ENCODE measurements around the gene PCNX2. TPM values are rescaled to one million over a fixed set of nuclear protein-coding genes. Genes with fewer than 3 reads are reported as not detected.

The PCNX2 gene
- total and polyA plus RNA-seq, 4 experiments from 2014 or later = 1.8 to 109 (median 55.7) TPM

GRCh38 chr1:232942413-232943294 lies 352.9 kb downstream of the PCNX2 start:
- Mint-ChIP-seq H3K4me3 (no peak overlapping the region), H3K36me3 (no peaks in the 10 kb centered on the region), H3K27me3 (peaks cover 9 to 12% of the 10 kb centered on the region in 2 donors), H3K4me1 (peaks cover 4 to 13% (median 8%) of the 10 kb centered on the region in 4 donors), H3K27ac (no peak overlapping the region), H3K9me3 (peaks cover 0 to 2% (median 0%) of the 10 kb centered on the region in 8 donors)
- H3K4me3 ChIP-seq (ENCODE audit: low read length in 2 of 2) = no peak overlapping the region
- no peaks in the 10 kb centered on the region for H3K9me3 ChIP-seq (ENCODE audit: control insufficient read depth in 1 of 2, low read length in 2 of 2)
- no peaks in the 10 kb centered on the region for H3K36me3 ChIP-seq (ENCODE audit: insufficient read depth, low read length)
- no peak for DNase-seq
- POLR2A ChIA-PET (ENCODE audit: partially characterized antibody) = no interaction called here
- H3K27ac ChIP-seq (ENCODE audit: low read depth, low read length) = no peak overlapping the region
- CTCF ChIA-PET (ENCODE audit: partially characterized antibody) = interaction anchor here (0.7 to 1.2 kb wide), 2 partner anchors 19 to 382 kb away, joined by 3 read pairs; no protein-coding TSS in a partner anchor
- no peaks in the 10 kb centered on the region for H3K27me3 ChIP-seq (ENCODE audit: insufficient read depth, low read length)
- H3K4me1 ChIP-seq (ENCODE audit: insufficient read depth, low read length) = peaks cover 12% of the 10 kb centered on the region
- intact Hi-C loops (cut with micrococcal nuclease) = no loop called here

DNA sequence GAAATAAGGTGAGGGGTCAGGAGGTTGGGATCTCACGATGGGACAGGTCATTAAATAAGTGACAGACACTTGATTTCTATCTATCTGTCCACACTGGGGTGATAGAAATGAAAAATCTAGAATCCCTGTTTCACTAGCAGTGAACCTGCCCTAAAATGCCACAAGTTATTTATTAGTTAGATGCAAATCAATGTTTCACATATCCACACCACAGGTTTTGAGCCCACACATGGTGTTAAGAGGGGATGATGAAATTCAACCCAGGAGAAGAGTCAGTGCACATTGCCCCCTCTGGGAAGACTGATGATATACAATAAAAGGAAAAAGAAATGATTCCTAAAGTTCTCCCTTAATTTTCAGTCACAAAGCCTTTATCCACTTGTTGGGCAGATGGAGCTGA lies 355.3 kb downstream of the PCNX2 start:
- DNase-seq = no peak
- Mint-ChIP-seq H3K27me3 (peaks cover 10 to 17% of the 10 kb centered on the region in 2 donors), H3K36me3 (no peaks in the 10 kb centered on the region), H3K27ac (no peak overlapping the region), H3K4me1 (peaks cover 4 to 13% (median 8%) of the 10 kb centered on the region in 4 donors), H3K9me3 (peaks cover 0 to 3% (median 0%) of the 10 kb centered on the region in 8 donors), H3K4me3 (no peak overlapping the region)
- Histone ChIP-seq H3K27ac (ENCODE audit: low read depth, low read length) (no peak overlapping the region), H3K36me3 (ENCODE audit: insufficient read depth, low read length) (no peaks in the 10 kb centered on the region), H3K4me3 (ENCODE audit: low read length in 2 of 2) (no peak overlapping the region), H3K27me3 (ENCODE audit: insufficient read depth, low read length) (no peaks in the 10 kb centered on the region), H3K4me1 (ENCODE audit: insufficient read depth, low read length) (peaks cover 12% of the 10 kb centered on the region), H3K9me3 (ENCODE audit: control insufficient read depth in 1 of 2, low read length in 2 of 2) (no peaks in the 10 kb centered on the region)
- POLR2A ChIA-PET (ENCODE audit: partially characterized antibody) = no interaction called here
- CTCF ChIA-PET (ENCODE audit: partially characterized antibody) = interaction anchor here (0.6 to 1.7 kb wide), 2 partner anchors 13 to 1086 kb away, joined by 3 to 4 read pairs; no protein-coding TSS in a partner anchor
- intact Hi-C loops (cut with micrococcal nuclease) = no loop called here

DNA sequence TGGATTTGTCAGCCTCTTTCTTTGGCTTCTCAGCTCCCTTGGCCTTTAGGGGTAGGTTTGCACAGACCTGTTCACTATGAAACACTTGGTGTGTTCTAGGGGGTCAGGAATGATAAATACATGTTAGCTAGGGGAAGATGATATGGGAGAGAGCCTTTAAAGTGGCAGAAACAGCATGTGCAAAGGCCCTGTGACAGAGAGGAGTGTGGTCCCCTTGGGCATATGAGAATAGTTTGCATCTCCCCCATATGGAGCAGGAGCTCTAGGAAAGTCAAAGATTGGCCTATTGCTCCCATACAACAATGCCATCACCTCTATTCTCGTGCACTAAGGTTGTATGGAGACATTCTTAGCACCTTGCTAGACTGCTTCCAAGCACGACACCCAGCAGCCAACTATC lies 355.8 kb downstream of the PCNX2 start:
- Mint-ChIP-seq H3K9me3 (peaks cover 0 to 3% (median 0%) of the 10 kb centered on the region in 8 donors), H3K27me3 (peaks cover 10 to 17% of the 10 kb centered on the region in 2 donors), H3K4me1 (peaks cover 4 to 12% (median 8%) of the 10 kb centered on the region in 4 donors), H3K4me3 (no peak overlapping the region), H3K27ac (no peak overlapping the region), H3K36me3 (no peaks in the 10 kb centered on the region)
- ChIA-PET POLR2A (ENCODE audit: partially characterized antibody) (no interaction called here), CTCF (ENCODE audit: partially characterized antibody) (interaction anchor here (1.7 kb wide), 1 partner anchor 13 kb away, joined by 4 read pairs; no protein-coding TSS in a partner anchor)
- no peaks in the 10 kb centered on the region for H3K27me3 ChIP-seq (ENCODE audit: insufficient read depth, low read length)
- no peaks in the 10 kb centered on the region for H3K36me3 ChIP-seq (ENCODE audit: insufficient read depth, low read length)
- intact Hi-C loops (cut with micrococcal nuclease) = no loop called here
- no peaks in the 10 kb centered on the region for H3K9me3 ChIP-seq (ENCODE audit: control insufficient read depth in 1 of 2, low read length in 2 of 2)
- peaks cover 12% of the 10 kb centered on the region for H3K4me1 ChIP-seq (ENCODE audit: insufficient read depth, low read length)
- H3K27ac ChIP-seq (ENCODE audit: low read depth, low read length) = no peak overlapping the region
- DNase-seq = no peak
- H3K4me3 ChIP-seq (ENCODE audit: low read length in 2 of 2) = no peak overlapping the region

DNA sequence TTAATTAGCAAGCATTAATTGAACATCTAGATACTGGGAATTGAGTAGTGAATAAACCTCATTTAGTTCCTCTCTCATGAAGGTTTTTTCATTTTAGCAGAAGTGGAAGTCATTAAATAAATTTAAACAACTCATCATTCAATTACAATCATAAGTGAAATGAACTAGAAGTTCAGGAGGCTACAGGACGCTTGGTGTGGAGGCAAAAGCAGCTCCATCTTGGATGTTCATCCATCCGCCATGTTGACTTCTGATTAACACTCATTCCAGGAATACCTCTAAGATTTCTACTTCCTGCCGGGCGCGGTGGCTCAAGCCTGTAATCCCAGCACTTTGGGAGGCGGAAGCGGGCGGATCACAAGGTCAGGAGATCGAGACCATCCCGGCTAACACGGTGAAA lies 356.6 kb downstream of the PCNX2 start:
- CTCF ChIA-PET (ENCODE audit: partially characterized antibody) = no interaction called here
- H3K9me3 Mint-ChIP-seq = peaks cover 0 to 3% (median 0%) of the 10 kb centered on the region in 8 donors

GRCh38 chr1:232937741-232938375 lies 357.7 kb downstream of the PCNX2 start:
- H3K27ac ChIP-seq (ENCODE audit: low read depth, low read length) = no peak overlapping the region
- H3K9me3 Mint-ChIP-seq = peaks cover 0 to 3% (median 0%) of the 10 kb centered on the region in 8 donors
- intact Hi-C loops (cut with micrococcal nuclease) = no loop called here
- no peak for DNase-seq
- CTCF ChIA-PET (ENCODE audit: partially characterized antibody) = no interaction called here
- POLR2A ChIA-PET (ENCODE audit: partially characterized antibody) = no interaction called here
- no peaks in the 10 kb centered on the region for H3K9me3 ChIP-seq (ENCODE audit: control insufficient read depth in 1 of 2, low read length in 2 of 2)
- H3K4me1 Mint-ChIP-seq = peaks cover 0 to 1% (median 0%) of the 10 kb centered on the region in 4 donors
- no peak overlapping the region for H3K4me3 ChIP-seq (ENCODE audit: low read length in 2 of 2)
- no peak overlapping the region for H3K4me3 Mint-ChIP-seq
- H3K4me1 ChIP-seq (ENCODE audit: insufficient read depth, low read length) = no peaks in the 10 kb centered on the region
- H3K27me3 ChIP-seq (ENCODE audit: insufficient read depth, low read length) = no peaks in the 10 kb centered on the region
- H3K36me3 Mint-ChIP-seq = no peaks in the 10 kb centered on the region
- H3K27ac Mint-ChIP-seq = no peak overlapping the region
- no peaks in the 10 kb centered on the region for H3K36me3 ChIP-seq (ENCODE audit: insufficient read depth, low read length)
- peaks cover 10 to 17% of the 10 kb centered on the region in 2 donors for H3K27me3 Mint-ChIP-seq

More for the DNA sequence above, 356.6 kb downstream of the PCNX2 start:
- Mint-ChIP-seq H3K36me3 (no peaks in the 10 kb centered on the region), H3K27me3 (peaks cover 10 to 17% of the 10 kb centered on the region in 2 donors), H3K4me1 (peaks cover 0 to 5% (median 2%) of the 10 kb centered on the region in 4 donors), H3K27ac (no peak overlapping the region), H3K4me3 (no peak overlapping the region)
- intact Hi-C loops (cut with micrococcal nuclease) = no loop called here
- no peak overlapping the region for H3K27ac ChIP-seq (ENCODE audit: low read depth, low read length)
- H3K4me3 ChIP-seq (ENCODE audit: low read length in 2 of 2) = no peak overlapping the region
- DNase-seq = no peak
- no peaks in the 10 kb centered on the region for H3K36me3 ChIP-seq (ENCODE audit: insufficient read depth, low read length)
- H3K9me3 ChIP-seq (ENCODE audit: control insufficient read depth in 1 of 2, low read length in 2 of 2) = no peaks in the 10 kb centered on the region
- POLR2A ChIA-PET (ENCODE audit: partially characterized antibody) = no interaction called here
- peaks cover 6% of the 10 kb centered on the region for H3K4me1 ChIP-seq (ENCODE audit: insufficient read depth, low read length)
- no peaks in the 10 kb centered on the region for H3K27me3 ChIP-seq (ENCODE audit: insufficient read depth, low read length)

GRCh38 chr1:232936941-232937340 lies 358.6 kb downstream of the PCNX2 start:
- Mint-ChIP-seq H3K4me3 (no peak overlapping the region), H3K4me1 (peaks cover 0 to 2% (median 0%) of the 10 kb centered on the region in 4 donors), H3K27me3 (peaks cover 10 to 17% of the 10 kb centered on the region in 2 donors), H3K27ac (no peak overlapping the region), H3K36me3 (no peaks in the 10 kb centered on the region), H3K9me3 (peaks cover 0 to 3% (median 0%) of the 10 kb centered on the region in 8 donors)
- no peaks in the 10 kb centered on the region for H3K9me3 ChIP-seq (ENCODE audit: control insufficient read depth in 1 of 2, low read length in 2 of 2)
- H3K27me3 ChIP-seq (ENCODE audit: insufficient read depth, low read length) = no peaks in the 10 kb centered on the region
- H3K36me3 ChIP-seq (ENCODE audit: insufficient read depth, low read length) = no peaks in the 10 kb centered on the region
- no peak overlapping the region for H3K27ac ChIP-seq (ENCODE audit: low read depth, low read length)
- ChIA-PET POLR2A (ENCODE audit: partially characterized antibody) (no interaction called here), CTCF (ENCODE audit: partially characterized antibody) (interaction anchor here (0.8 kb wide), 1 partner anchor 12 kb away, joined by 3 read pairs; no protein-coding TSS in a partner anchor)
- intact Hi-C loops (cut with micrococcal nuclease) = no loop called here
- no peak for DNase-seq
- H3K4me3 ChIP-seq (ENCODE audit: low read length in 2 of 2) = no peak overlapping the region
- H3K4me1 ChIP-seq (ENCODE audit: insufficient read depth, low read length) = no peaks in the 10 kb centered on the region
